HEK293 (cell line): Measurements from ENCODE around the gene STARD6.

Experiments used
- CTCF ChIA-PET: fragments of 350-600 bp; formaldehyde crosslinking; extraction: SDS; loops from one replicate; lab custom pipeline; 2021; ENCODE audit warnings: antibody characterized with exemption; lab: Yijun Ruan, JAX
- POLR2A ChIA-PET: fragments of 300-600 bp; formaldehyde crosslinking; extraction: SDS; loops from one replicate; lab custom pipeline; 2020; ENCODE audit warnings: antibody characterized with exemption, inconsistent platforms; lab: Yijun Ruan, JAX
- H3K27ac ChIP-seq: fragments of 200-500 bp; sonication (Bioruptor generic); 2 replicates; pipeline ENCODE4 v1.5.1; 2014; ENCODE audit warnings: low read depth, low read length, control low read depth, inconsistent platforms; ENCODE audit errors: extremely low read depth
- H3K36me3 ChIP-seq, 2 experiments: fragments of 200-500 bp in 1 of 2; sonication (Bioruptor generic) in 1 of 2; 1 replicate in 1 of 2; 2 replicates in 1 of 2; pipeline ENCODE4 v1.5.1; 2014 to 2017; ENCODE audit warnings: inconsistent platforms in 2 of 2, low read length in 2 of 2; ENCODE audit not compliant: control insufficient read depth in 2 of 2, insufficient read depth in 1 of 2
- H3K4me1 ChIP-seq: fragments of 200-500 bp; sonication (Bioruptor generic); 2 replicates; pipeline ENCODE4 v1.5.1; 2014; ENCODE audit warnings: mild to moderate bottlenecking, low read length, inconsistent platforms; ENCODE audit not compliant: control insufficient read depth, insufficient read depth
- H3K4me3 ChIP-seq: 2 replicates; pipeline ENCODE4 v1.5.1; 2011; ENCODE audit warnings: low read depth, mild to moderate bottlenecking, control low read depth, low read length, moderate library complexity
- H3K9me3 ChIP-seq: fragments of 200-500 bp; sonication (Bioruptor generic); 2 replicates; pipeline ENCODE4 v1.5.1; 2014; ENCODE audit warnings: low read depth, low read length, inconsistent platforms; ENCODE audit not compliant: control insufficient read depth, insufficient read depth
- FEZF1 ChIP-seq: fragments of 450-650 bp; formaldehyde crosslinking; IDR thresholded peaks from 2 replicates; pipeline ENCODE4 v1.5.1; 2016; ENCODE audit warnings: missing biosample characterization, missing genetic modification characterization
- GLI2 ChIP-seq: fragments of 450-650 bp; formaldehyde crosslinking; IDR thresholded peaks from 2 replicates; pipeline ENCODE4; 2017; ENCODE audit warnings: missing biosample characterization, missing genetic modification characterization, low read depth, borderline replicate concordance
- KLF1 ChIP-seq: fragments of 450-650 bp; formaldehyde crosslinking; IDR thresholded peaks from 2 replicates; pipeline ENCODE4 v1.5.1; 2016; ENCODE audit warnings: missing biosample characterization, missing genetic modification characterization
- KLF9 ChIP-seq: fragments of 450-650 bp; formaldehyde crosslinking; IDR thresholded peaks from 2 replicates; pipeline ENCODE4 v1.5.1; 2016; ENCODE audit warnings: missing biosample characterization, missing genetic modification characterization, low read depth
- PRDM10 ChIP-seq: fragments of 450-650 bp; formaldehyde crosslinking; IDR thresholded peaks from 2 replicates; pipeline ENCODE4 v1.5.1; 2016; ENCODE audit warnings: missing biosample characterization, missing genetic modification characterization
- PRDM6 ChIP-seq: fragments of 450-650 bp; formaldehyde crosslinking; IDR thresholded peaks from 2 replicates; pipeline ENCODE4 v1.5.1; 2017; ENCODE audit warnings: missing biosample characterization, missing genetic modification characterization
- SP3 ChIP-seq: fragments of 450-650 bp; formaldehyde crosslinking; IDR thresholded peaks from 2 replicates; pipeline ENCODE4 v1.5.1; 2016; ENCODE audit warnings: missing biosample characterization, missing genetic modification characterization
- TCF7L2 ChIP-seq: IDR thresholded peaks from 2 replicates; pipeline ENCODE4 v1.6.1; 2011; ENCODE audit warnings: low read depth, mild to moderate bottlenecking, inconsistent platforms, low read length, moderate library complexity, borderline replicate concordance
- ZBTB1 ChIP-seq: fragments of 450-650 bp; formaldehyde crosslinking; IDR thresholded peaks from 2 replicates; pipeline ENCODE4 v1.5.1; 2016; ENCODE audit warnings: missing biosample characterization, missing genetic modification characterization
- ZNF302 ChIP-seq: fragments of 450-650 bp; formaldehyde crosslinking; IDR thresholded peaks from 2 replicates; pipeline ENCODE4 v1.5.1; 2016; ENCODE audit warnings: missing biosample characterization, missing genetic modification characterization, low read depth
- ZNF544 ChIP-seq: fragments of 450-650 bp; formaldehyde crosslinking; IDR thresholded peaks from 2 replicates; pipeline ENCODE4 v1.5.0; 2017; ENCODE audit warnings: missing biosample characterization, missing genetic modification characterization
- ZNF549 ChIP-seq: fragments of 450-650 bp; IDR thresholded peaks from 2 replicates; pipeline ENCODE4 v1.5.1; 2018; ENCODE audit warnings: missing biosample characterization, missing genetic modification characterization, mild to moderate bottlenecking, inconsistent platforms, moderate library complexity
- ZNF558 ChIP-seq: fragments of 450-650 bp; formaldehyde crosslinking; IDR thresholded peaks from 2 replicates; pipeline ENCODE4 v1.5.1; 2016; ENCODE audit warnings: missing biosample characterization, missing genetic modification characterization
- ZNF585B ChIP-seq: fragments of 450-650 bp; formaldehyde crosslinking; IDR thresholded peaks from 2 replicates; pipeline ENCODE4 v1.5.1; 2016; ENCODE audit warnings: missing biosample characterization, missing genetic modification characterization
- ZNF623 ChIP-seq: fragments of 450-650 bp; formaldehyde crosslinking; IDR thresholded peaks from 2 replicates; pipeline ENCODE4 v1.5.1; 2016; ENCODE audit warnings: missing biosample characterization, missing genetic modification characterization
- ZNF626 ChIP-seq: fragments of 450-650 bp; sonication (Bioruptor Pico); formaldehyde crosslinking; IDR thresholded peaks from 2 replicates; pipeline ENCODE4 v1.5.1; 2018; ENCODE audit warnings: missing biosample characterization, missing genetic modification characterization, inconsistent platforms
- ZNF747 ChIP-seq: fragments of 450-650 bp; formaldehyde crosslinking; IDR thresholded peaks from 2 replicates; pipeline ENCODE4 v1.5.1; 2016; ENCODE audit warnings: missing biosample characterization, missing genetic modification characterization
- ZNF830 ChIP-seq: fragments of 450-650 bp; IDR thresholded peaks from 2 replicates; pipeline ENCODE4 v1.5.0; 2018; ENCODE audit warnings: missing biosample characterization, missing genetic modification characterization, low read depth, mild to moderate bottlenecking, moderate library complexity
- ZNF837 ChIP-seq: fragments of 450-650 bp; formaldehyde crosslinking; IDR thresholded peaks from 2 replicates; pipeline ENCODE4 v1.5.1; 2016; ENCODE audit warnings: missing biosample characterization, missing genetic modification characterization
- ZSCAN16 ChIP-seq: fragments of 450-650 bp; formaldehyde crosslinking; IDR thresholded peaks from 2 replicates; pipeline ENCODE4 v1.5.1; 2016; ENCODE audit warnings: missing biosample characterization, missing genetic modification characterization
- TF ChIP-seq, protein P1 (sequence below): fragments of 450-650 bp; formaldehyde crosslinking; IDR thresholded peaks from 2 replicates; pipeline ENCODE4 v1.5.1; 2017; ENCODE audit warnings: missing biosample characterization, missing genetic modification characterization
- TF ChIP-seq, protein P2 (sequence below): sonication (generic); formaldehyde crosslinking; IDR thresholded peaks from 2 replicates; pipeline ENCODE4 v1.8.1; 2022; ENCODE audit warnings: mild to moderate bottlenecking, moderate library complexity, missing genetic modification reagents
- TF ChIP-seq, protein P3 (sequence below): fragments of 450-650 bp; formaldehyde crosslinking; IDR thresholded peaks from 2 replicates; pipeline ENCODE4 v1.5.1; 2016; ENCODE audit warnings: missing biosample characterization, missing genetic modification characterization

The STARD6 gene

DNA sequence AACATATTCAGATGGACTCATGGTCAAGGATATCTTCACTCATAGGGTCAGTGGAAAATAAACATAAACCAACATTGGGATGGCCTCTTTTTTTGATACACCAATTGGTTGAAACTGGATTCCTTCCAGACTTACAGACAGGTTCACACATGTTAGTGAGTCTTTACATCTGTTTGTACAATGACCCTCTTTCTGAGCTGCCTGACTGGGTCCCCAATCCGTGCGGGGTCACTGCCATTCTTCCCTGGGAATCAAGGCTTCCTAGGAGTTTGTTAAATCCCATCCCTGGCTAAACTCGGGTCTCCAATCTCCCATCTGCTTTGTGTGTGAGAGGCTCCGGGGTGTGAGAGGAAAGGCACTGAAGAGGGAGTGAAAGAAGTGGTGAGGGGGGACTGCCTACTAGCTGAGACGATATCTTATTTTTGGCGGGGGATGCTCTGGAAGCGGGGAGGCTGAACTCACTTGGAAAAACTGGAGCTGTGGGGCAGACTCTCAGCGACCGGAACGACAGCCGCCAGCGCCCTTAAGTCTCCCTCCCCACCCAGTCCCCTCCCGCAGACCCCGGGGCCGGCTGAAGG lies 487 bp downstream of the STARD6 start:
- Histone ChIP-seq H3K4me1 (peaks cover 3% of the 10 kb centered on the region; the same call in 1 of the 2 replicates), H3K4me3 (peak overlapping the region; percentile 65), H3K36me3 (peaks cover 6 to 8% of the 10 kb centered on the region in 2 experiments; a peak in 2 of 3 replicates), H3K9me3 (no peaks in the 10 kb centered on the region), H3K27ac (peak overlapping the region; percentile 85; the same call in 1 of the 2 replicates)
- ChIA-PET POLR2A (interaction anchor here (1.0 to 2.1 kb wide), 10 partner anchors 12 to 134 kb away, joined by 3 to 24 read pairs (median 5); partner anchors contain the start of genes MBD2 and POLI), CTCF (interaction anchor here (0.5 to 1.2 kb wide), 9 partner anchors 11 to 142 kb away, joined by 3 to 4 read pairs (median 3); partner anchors contain the start of gene MBD2)
- TF ChIP-seq ZNF558 (tag by site-specific recombination) (0 out of 2 replicates have a peak, but pooled peaks have one; percentile 5), SP3 (tag by site-specific recombination) (no peak), ZNF747 (tag by site-specific recombination) (no peak), PRDM10 (tag by site-specific recombination) (0 out of 2 replicates have a peak, but pooled peaks have one; percentile 72), ZNF623 (tag by site-specific recombination) (0 out of 2 replicates have a peak, but pooled peaks have one; percentile 3)
- TF ChIP-seq, protein P1, sequence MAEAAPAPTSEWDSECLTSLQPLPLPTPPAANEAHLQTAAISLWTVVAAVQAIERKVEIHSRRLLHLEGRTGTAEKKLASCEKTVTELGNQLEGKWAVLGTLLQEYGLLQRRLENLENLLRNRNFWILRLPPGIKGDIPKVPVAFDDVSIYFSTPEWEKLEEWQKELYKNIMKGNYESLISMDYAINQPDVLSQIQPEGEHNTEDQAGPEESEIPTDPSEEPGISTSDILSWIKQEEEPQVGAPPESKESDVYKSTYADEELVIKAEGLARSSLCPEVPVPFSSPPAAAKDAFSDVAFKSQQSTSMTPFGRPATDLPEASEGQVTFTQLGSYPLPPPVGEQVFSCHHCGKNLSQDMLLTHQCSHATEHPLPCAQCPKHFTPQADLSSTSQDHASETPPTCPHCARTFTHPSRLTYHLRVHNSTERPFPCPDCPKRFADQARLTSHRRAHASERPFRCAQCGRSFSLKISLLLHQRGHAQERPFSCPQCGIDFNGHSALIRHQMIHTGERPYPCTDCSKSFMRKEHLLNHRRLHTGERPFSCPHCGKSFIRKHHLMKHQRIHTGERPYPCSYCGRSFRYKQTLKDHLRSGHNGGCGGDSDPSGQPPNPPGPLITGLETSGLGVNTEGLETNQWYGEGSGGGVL, result peak; percentile 74; the same call in 1 of the 2 replicates

- H3K4me3 ChIP-seq, result no peak overlapping the region
- no peaks in the 10 kb centered on the region for H3K4me1 ChIP-seq
- H3K36me3 ChIP-seq, result no peaks in the 10 kb centered on the region
- TF ChIP-seq TCF7L2 (no peak), GLI2 (tag by site-specific recombination) (no peak), ZSCAN16 (tag by site-specific recombination) (no peak), ZNF302 (tag by site-specific recombination) (no peak), ZNF585B (tag by site-specific recombination) (no peak), ZNF544 (tag by site-specific recombination) (no peak), ZNF830 (tag by site-specific recombination) (no peak), FEZF1 (tag by site-specific recombination) (no peak), PRDM6 (tag by site-specific recombination) (no peak), KLF9 (no peak), KLF1 (tag by site-specific recombination) (no peak), ZNF626 (no peak), ZNF837 (no peak), ZNF549 (no peak), ZBTB1 (tag by site-specific recombination) (no peak)
- TF ChIP-seq, protein P2, sequence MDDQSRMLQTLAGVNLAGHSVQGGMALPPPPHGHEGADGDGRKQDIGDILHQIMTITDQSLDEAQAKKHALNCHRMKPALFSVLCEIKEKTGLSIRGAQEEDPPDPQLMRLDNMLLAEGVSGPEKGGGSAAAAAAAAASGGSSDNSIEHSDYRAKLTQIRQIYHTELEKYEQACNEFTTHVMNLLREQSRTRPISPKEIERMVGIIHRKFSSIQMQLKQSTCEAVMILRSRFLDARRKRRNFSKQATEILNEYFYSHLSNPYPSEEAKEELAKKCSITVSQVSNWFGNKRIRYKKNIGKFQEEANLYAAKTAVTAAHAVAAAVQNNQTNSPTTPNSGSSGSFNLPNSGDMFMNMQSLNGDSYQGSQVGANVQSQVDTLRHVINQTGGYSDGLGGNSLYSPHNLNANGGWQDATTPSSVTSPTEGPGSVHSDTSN (CRISPR knock-in tag), result no peak
- TF ChIP-seq, protein P3, sequence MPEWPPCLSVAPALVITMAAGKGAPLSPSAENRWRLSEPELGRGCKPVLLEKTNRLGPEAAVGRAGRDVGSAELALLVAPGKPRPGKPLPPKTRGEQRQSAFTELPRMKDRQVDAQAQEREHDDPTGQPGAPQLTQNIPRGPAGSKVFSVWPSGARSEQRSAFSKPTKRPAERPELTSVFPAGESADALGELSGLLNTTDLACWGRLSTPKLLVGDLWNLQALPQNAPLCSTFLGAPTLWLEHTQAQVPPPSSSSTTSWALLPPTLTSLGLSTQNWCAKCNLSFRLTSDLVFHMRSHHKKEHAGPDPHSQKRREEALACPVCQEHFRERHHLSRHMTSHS, result no peak
- no peaks in the 10 kb centered on the region for H3K9me3 ChIP-seq
- H3K27ac ChIP-seq, result no peak overlapping the region
- ChIA-PET CTCF (interaction anchor here (0.7 kb wide), 1 partner anchor 206 kb away, joined by 3 read pairs; no protein-coding TSS in a partner anchor), POLR2A (no interaction called here)
Observed at GRCh38 chr18:54351186-54351585, 6.5 kb downstream of the STARD6 start.
